ENCODE results near the gene RBM17.
"Not testable (repeated sequence)": the region's sequence is repeated elsewhere in the genome, so short reads cannot be mapped to it uniquely, and the experiment has no call there.

DNA sequence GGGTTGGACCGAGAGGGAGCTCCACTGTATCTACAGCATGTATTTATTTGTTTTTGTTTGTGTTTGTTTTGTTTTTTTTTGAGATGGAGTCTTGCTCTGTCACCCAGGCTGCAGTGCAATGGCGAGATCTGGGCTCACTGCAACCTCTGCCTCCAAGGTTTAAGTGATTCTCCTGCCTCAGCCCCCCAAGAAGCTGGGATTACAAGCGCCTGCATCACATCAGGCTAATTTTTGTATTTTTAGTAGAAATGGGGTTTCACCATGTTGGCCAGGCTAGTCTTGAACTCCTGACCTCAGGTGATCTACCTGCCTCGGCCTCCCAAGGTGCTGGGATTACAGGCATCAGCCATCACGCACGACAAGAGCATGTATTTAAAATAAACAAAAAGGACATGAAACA is 45.5 kb upstream of the RBM17 start:
- TF ChIP-seq CTCF, POLR2A (IDR thresholded peaks at IDR 0.05): not testable (repeated sequence)
